T-helper 1 cell treated with Interleukin-12 subunit alpha and Interleukin-12 subunit beta and Interleukin-4 antibody, amounts not matched to agents 30 ng/mL and 1 ng/mL, for 36 hours (primary cell): ENCODE measurements around the gene TMEM217. TPM values are rescaled to one million over a fixed set of nuclear protein-coding genes. Genes with fewer than 3 reads are reported as not detected.

Experiments
- intact Hi-C: fragments of 100-400 bp; cut with micrococcal nuclease; formaldehyde crosslinking; loops from one replicate; pipeline ENCODE4 v1.15.1; 2024
- total RNA-seq: library from RNA; stranded (reverse); gene quantifications from 2 replicates; pipeline ENCODE4 v1.2.3, GENCODE V29; 2022

TMEM217 gene
- total RNA-seq, 1 donor from 2014 or later, result 8.0 TPM

GRCh38 chr6:37171970-37172812, 85.8 kb downstream of the TMEM217 start:
- intact Hi-C loops, result loop anchor here (1.0 to 5.0 kb wide), 10 partner anchors 11 to 580 kb away; partner anchors contain the start of genes C6orf89 and SRSF3

GRCh38 chr6:37171201-37171969, 86.6 kb downstream of the TMEM217 start:
- intact Hi-C loops, result loop anchor here (5.0 kb wide), 4 partner anchors 259 to 579 kb away; partner anchors contain the start of gene SRSF3

- intact Hi-C loops, result loop anchor here (5.0 kb wide), 4 partner anchors 258 to 578 kb away; partner anchors contain the start of gene SRSF3
Measured at GRCh38 chr6:37170273-37171200, 87.4 kb downstream of the TMEM217 start.

- intact Hi-C loops, result loop anchor here (1.0 to 10.0 kb wide), 11 partner anchors 13 to 1945 kb away; partner anchors contain the start of genes SAYSD1 and SRSF3
Measured at GRCh38 chr6:37169496-37170272, 88.3 kb downstream of the TMEM217 start, which contains the start of gene PIM1. Gene PIM1, plus strand, starts transcription at chr6:37170152. Its CDS starts 424 bp downstream, at chr6:37170576.

- intact Hi-C loops, result loop anchor here (1.0 to 10.0 kb wide), 7 partner anchors 14 to 1946 kb away; partner anchors contain the start of gene SAYSD1
Measured at GRCh38 chr6:37168811-37169495, 89.0 kb downstream of the TMEM217 start.

GRCh38 chr6:37168163-37168758, 89.7 kb downstream of the TMEM217 start:
- intact Hi-C loops, result loop anchor here (2.0 to 10.0 kb wide), 3 partner anchors 15 to 1947 kb away; partner anchors contain the start of gene SAYSD1

GRCh38 chr6:37162740-37163139, 95.2 kb downstream of the TMEM217 start:
- intact Hi-C loops, result loop anchor here (10.0 kb wide), 1 partner anchor 1952 kb away; the partner anchor contains the start of gene SAYSD1

Other genes starting within 250 kb of the TMEM217 start
- gene PIM1, start 88.0 kb downstream of the TMEM217 start, total RNA-seq, result 635 and 642 TPM in 2 replicates
- 26.8 and 28.0 TPM in 2 replicates for gene TBC1D22B, start 372 bp downstream of the TMEM217 start, total RNA-seq
- gene RNF8, start 95.8 kb upstream of the TMEM217 start, total RNA-seq, result 26.1 and 27.2 TPM in 2 replicates
- 86.6 and 88.0 TPM in 2 replicates for gene CMTR1, start 175.1 kb upstream of the TMEM217 start, total RNA-seq
- gene CCDC167, start 241.7 kb upstream of the TMEM217 start, total RNA-seq, result 69.4 and 73.3 TPM in 2 replicates